IPS-18a (cell line): ENCODE measurements around the gene UNCX.

ENCODE experiments used
- H3K27ac ChIP-seq: one replicate; pipeline ENCODE4 v1.5.1; 2013; ENCODE audit warnings: low read length
- H3K27me3 ChIP-seq: one replicate; pipeline ENCODE4 v1.6.1; 2013; ENCODE audit warnings: mild to moderate bottlenecking, low read length; ENCODE audit not compliant: control insufficient read depth, insufficient read depth
- H3K36me3 ChIP-seq: one replicate; pipeline ENCODE4 v1.6.1; 2013; ENCODE audit warnings: low read depth, low read length; ENCODE audit not compliant: control insufficient read depth
- H3K4me1 ChIP-seq: one replicate; pipeline ENCODE4 v1.6.1; 2013; ENCODE audit warnings: low read depth, low read length; ENCODE audit not compliant: control insufficient read depth
- H3K4me3 ChIP-seq: one replicate; pipeline ENCODE4 v1.5.1; 2013; ENCODE audit warnings: low read length
- H3K9ac ChIP-seq: one replicate; pipeline ENCODE4 v1.6.1; 2013; ENCODE audit warnings: mild to moderate bottlenecking, low read length, moderate library complexity
- H3K9me3 ChIP-seq: one replicate; pipeline ENCODE4 v1.6.1; 2013; ENCODE audit warnings: low read depth, low read length; ENCODE audit not compliant: control insufficient read depth

UNCX gene

DNA sequence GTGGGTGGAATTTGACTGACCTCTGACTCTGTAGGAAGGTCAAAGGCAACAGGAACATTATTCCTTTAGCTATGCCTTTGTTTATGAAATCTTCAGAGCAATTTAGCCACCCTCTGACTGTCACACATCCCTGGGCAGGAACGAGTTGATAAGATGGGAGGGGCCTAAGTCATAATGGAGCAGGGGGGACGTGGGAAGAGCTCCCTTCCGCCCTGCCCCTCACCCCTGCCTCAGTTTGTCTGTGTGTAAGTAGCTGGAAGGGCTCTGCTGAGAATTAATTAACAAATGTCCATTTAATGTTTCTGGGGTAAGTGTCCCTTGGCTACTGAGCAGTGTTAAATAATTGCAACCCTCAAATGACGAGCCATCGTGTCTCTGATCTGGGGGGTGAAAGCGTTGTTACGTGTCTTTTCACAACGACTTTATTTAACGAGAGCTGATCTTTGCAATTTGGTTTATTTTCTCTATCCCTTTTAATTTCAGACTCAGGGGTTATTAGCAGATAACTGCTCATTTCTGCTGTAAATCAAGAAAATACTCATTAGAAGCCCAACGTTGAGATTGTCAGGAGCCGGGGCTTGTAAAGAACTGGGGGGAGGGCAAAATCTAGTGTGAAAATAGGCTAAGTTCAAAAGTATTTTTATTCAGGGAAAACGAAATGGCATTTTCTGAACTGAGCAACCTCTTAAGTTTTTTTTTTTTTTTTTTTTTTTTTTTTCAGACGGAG lies 12.5 kb upstream of the UNCX start:
- no peak overlapping the region for H3K4me3 ChIP-seq
- H3K9me3 ChIP-seq: no peaks in the 10 kb centered on the region
- H3K36me3 ChIP-seq: no peaks in the 10 kb centered on the region
- H3K9ac ChIP-seq: no peak overlapping the region
- peaks cover 76% of the 10 kb centered on the region for H3K27me3 ChIP-seq
- H3K4me1 ChIP-seq: no peaks in the 10 kb centered on the region
- no peak overlapping the region for H3K27ac ChIP-seq

DNA sequence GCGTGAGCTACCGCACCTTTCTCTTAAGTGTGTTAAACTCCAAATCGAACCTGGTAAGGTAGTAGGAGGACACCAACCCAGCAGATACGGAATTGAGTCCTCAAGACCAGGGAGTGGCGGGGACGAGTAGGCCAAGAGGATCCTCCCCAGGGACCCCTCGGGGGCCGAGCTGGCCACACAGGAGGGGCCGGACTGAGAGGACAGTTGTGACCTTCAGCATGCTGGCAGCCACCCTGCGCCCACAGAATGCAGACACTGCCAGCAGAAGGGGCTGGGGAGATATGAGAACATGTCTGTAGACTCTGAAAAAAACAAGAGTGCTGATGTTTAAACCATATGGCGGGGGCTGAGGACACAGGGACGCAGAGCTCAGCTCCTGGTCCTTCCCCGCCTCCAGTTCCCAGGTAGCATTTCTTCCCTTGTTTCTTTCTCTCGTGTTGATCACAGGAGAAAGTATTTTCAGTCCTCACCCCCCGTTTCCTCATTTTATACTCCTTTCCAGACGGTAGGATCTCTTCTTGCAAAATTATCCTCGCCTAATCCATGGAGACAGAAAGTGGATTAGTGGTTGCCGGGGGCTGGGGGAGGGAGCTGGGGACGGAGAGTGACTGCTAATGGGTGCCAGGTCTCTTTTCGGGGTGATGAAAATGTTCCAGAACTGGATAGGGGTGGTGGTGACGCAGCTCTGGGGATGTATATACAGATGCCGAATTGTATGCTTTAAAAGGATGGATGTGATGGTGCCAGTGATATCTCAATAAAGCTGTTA lies 11.5 kb upstream of the UNCX start:
- Histone ChIP-seq H3K27me3 (peaks cover 86% of the 10 kb centered on the region), H3K4me3 (no peak overlapping the region), H3K9ac (no peak overlapping the region), H3K4me1 (peaks cover 6% of the 10 kb centered on the region), H3K27ac (no peak overlapping the region), H3K9me3 (no peaks in the 10 kb centered on the region), H3K36me3 (no peaks in the 10 kb centered on the region)

DNA sequence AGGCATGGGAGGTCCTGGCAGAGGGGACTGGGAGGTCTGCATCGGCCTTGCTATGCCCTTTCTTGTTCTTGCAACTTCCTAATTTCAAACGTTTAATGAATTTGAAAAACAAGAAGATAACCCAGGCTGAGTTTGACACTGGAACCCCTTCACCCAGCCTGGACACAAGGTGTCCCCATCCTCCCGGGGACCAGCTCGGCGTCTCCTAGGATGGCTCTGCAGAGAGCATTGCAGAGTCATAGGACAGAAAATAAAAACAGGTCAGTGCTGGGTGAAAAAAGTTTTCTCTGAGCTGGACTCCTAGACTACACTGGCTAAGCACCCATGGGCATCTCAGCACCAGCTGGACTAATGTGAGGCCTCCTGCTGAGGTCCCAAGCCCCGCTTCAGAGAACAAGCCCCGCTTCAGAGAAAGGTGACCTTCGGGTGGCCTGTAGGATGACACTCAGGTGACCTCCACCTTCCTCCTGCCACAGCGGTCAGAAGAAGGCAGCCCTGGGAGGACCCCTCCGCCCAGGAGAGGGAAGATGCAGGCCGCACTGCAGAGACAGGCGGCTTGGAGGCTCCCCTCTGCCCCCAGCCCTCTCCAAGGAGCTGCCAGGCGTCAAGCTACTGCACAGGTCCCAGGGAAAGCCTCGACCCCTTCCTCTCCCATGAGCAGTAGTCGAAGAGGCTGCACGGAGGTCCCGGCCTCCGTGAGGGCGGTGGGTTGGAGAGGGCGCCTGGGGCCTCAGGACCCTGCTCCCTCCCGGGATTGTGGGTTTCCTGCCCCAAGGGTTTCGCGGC lies 9.3 kb upstream of the UNCX start:
- Histone ChIP-seq H3K36me3 (no peaks in the 10 kb centered on the region), H3K27ac (no peak overlapping the region), H3K4me3 (peak overlapping the region; percentile 43), H3K9ac (no peak overlapping the region), H3K27me3 (peaks cover 100% of the 10 kb centered on the region), H3K9me3 (no peaks in the 10 kb centered on the region), H3K4me1 (peaks cover 20% of the 10 kb centered on the region)

DNA sequence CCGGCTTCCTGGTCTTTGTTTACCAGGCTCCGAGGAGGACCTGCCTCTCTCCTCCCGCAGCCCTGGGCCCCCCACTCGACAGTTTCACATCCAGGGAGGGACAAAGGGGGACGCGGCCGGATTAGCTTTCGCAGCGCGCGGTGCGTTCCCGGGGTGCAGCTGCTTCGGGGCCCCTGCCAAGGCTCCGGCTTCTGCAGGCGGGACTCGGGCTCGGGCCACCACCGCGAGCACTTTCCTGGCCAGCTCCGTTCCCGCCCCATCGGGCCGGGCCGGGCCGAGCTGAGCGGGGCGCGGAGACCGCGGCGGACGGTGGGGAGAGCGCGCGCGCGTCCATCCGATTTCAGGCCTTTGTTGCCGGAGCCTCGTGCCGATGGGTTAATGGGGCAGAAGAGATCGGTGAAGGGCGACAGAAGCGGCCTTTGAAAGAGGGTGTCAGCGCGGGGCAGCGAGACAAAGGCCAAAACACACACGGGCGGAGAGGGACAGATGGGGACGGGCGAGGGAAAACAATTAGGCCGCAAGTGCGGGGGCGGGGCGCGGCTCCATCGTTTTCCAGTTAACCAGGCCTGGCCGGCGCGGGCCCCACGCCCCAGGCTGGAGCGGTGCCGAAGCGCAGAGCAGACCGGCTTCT lies 8.5 kb upstream of the UNCX start:
- Histone ChIP-seq H3K36me3 (no peaks in the 10 kb centered on the region), H3K27ac (no peak overlapping the region), H3K9ac (no peak overlapping the region), H3K27me3 (peaks cover 100% of the 10 kb centered on the region), H3K4me1 (peaks cover 24% of the 10 kb centered on the region), H3K9me3 (no peaks in the 10 kb centered on the region), H3K4me3 (peak overlapping the region; percentile 43)

DNA sequence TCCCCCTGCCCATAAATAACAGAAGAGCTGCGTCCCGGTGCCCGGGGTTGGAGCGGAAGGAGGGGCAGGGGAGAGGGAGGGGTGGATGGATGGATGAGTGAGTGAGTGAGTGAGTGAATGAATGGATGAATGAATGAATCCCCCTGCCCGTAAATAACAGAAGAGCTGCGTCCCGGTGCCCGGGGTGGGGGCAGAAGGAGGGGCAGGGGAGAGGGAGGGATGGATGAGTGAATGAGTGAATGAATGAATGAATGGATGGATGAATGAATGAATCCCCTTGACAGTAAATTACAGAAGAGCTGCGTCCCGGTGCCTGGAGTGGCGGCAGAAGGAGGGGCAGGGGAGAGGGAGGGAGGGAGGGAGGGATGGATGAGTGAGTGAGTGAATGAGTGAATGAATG lies 7.6 kb upstream of the UNCX start:
- no peaks in the 10 kb centered on the region for H3K9me3 ChIP-seq
- no peaks in the 10 kb centered on the region for H3K36me3 ChIP-seq
- no peak overlapping the region for H3K27ac ChIP-seq
- peaks cover 24% of the 10 kb centered on the region for H3K4me1 ChIP-seq
- H3K27me3 ChIP-seq: peaks cover 95% of the 10 kb centered on the region
- H3K9ac ChIP-seq: no peak overlapping the region
- no peak overlapping the region for H3K4me3 ChIP-seq

DNA sequence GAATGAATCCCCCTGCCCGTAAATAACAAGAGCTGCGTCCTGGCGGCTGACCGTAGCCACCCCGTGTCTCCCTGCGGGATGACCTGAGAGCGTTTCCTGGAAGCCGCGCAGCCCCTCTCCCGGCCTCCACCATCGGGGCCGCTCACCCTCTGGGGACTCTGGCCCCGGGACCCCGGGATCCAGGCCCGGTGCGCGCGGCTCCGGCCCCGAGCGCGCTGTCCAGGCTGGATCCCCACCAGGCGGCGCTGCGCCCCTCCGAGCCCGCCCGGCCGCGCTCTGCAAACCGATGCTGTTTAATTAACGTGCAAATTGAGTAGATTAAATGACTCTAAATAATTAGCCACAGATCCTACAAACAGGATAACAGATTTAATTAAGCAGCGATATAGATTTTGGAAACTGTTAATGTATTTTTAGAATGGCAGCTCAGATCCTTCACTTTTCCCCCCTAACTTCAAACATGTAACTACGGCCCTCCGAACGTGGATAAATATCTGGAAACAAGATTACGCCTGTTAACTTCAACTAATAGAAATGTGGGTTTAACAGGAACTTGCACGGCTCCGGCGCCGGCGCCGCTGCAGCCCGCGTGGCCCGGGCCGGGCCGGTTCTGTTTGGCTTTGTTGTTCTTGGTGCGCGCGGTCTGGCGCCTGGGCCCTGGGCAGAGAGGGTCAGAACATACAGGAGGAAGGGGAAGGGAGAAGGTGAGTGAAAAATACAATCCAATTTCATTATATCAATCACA lies 7.1 kb upstream of the UNCX start:
- Histone ChIP-seq H3K4me3 (no peak overlapping the region), H3K27me3 (peaks cover 94% of the 10 kb centered on the region), H3K27ac (no peak overlapping the region), H3K9ac (no peak overlapping the region), H3K36me3 (no peaks in the 10 kb centered on the region), H3K4me1 (peaks cover 26% of the 10 kb centered on the region), H3K9me3 (no peaks in the 10 kb centered on the region)

DNA sequence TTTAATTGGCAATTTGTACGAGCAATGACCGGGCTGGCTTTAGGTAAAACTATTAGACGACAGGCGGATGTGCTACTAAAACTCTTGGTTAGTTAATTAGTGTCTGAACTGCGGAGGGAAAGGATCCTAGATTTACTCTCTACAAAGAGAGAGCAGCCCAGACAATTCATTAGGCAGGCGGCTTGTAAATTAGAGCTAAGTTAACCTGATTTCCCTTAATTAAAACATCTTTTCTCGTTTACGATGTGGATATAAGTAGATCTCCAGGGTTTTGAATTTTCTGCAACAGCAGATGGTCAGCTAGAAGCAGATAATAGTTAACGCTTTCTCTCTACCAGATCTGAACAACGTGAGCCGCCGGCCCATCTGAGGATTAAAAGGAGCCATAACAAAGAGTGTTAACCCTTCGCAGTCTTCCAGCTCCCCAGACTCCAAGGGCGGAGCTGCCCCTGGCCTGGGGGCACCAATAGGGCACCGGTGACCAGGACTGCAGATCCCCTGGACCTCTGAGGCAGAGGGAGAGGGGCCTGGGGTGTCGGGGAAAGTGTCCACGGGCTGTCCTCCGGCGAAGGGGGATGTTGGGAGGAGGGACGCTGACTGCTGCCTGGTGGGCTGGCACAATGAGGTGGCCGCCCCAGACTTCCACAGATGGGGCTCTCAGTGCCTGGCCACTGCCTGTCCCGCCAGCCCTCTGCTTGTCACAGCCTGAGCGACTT lies 6.3 kb upstream of the UNCX start:
- no peak overlapping the region for H3K4me3 ChIP-seq
- H3K9me3 ChIP-seq: no peaks in the 10 kb centered on the region
- no peak overlapping the region for H3K9ac ChIP-seq
- H3K27ac ChIP-seq: no peak overlapping the region
- H3K27me3 ChIP-seq: peaks cover 94% of the 10 kb centered on the region
- no peaks in the 10 kb centered on the region for H3K36me3 ChIP-seq
- H3K4me1 ChIP-seq: peaks cover 30% of the 10 kb centered on the region

DNA sequence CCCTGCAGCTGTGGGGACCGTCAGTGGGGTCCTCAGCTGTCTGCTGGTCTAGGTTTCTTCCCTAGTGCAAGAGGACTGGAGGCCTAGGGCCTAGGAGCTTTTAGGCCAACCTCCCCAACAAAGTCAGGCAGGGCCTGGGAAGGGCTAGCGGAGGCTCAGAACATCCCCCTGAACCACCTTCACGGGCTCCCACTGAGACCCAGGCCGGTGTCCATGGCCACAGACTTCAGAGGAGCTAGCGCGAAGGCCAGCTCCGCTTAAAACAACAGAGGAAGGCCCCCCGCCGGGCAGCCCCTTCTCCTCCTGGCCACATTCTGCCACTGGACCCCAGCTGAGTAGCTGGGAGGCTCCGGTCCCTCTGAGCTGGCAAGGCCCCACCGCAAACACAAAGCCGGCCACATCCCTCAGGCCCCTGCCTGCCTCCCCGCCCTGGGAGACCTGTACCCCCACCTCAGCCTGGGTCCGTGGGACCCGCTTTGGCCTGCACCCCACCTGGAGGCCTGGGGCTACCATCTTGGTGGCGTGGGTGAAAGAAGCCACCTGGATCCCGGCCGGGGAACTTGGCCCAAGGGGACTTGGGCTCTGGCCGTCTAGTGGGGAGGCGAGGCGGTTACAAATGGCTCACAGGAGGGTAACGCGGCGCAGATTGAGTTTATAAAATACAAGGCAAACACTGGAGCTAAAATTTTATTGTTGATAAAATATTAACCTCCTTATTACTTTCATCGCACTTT lies 5.4 kb upstream of the UNCX start:
- Histone ChIP-seq H3K27me3 (peaks cover 94% of the 10 kb centered on the region), H3K27ac (no peak overlapping the region), H3K9me3 (no peaks in the 10 kb centered on the region), H3K9ac (no peak overlapping the region), H3K36me3 (no peaks in the 10 kb centered on the region), H3K4me1 (peaks cover 30% of the 10 kb centered on the region), H3K4me3 (no peak overlapping the region)

DNA sequence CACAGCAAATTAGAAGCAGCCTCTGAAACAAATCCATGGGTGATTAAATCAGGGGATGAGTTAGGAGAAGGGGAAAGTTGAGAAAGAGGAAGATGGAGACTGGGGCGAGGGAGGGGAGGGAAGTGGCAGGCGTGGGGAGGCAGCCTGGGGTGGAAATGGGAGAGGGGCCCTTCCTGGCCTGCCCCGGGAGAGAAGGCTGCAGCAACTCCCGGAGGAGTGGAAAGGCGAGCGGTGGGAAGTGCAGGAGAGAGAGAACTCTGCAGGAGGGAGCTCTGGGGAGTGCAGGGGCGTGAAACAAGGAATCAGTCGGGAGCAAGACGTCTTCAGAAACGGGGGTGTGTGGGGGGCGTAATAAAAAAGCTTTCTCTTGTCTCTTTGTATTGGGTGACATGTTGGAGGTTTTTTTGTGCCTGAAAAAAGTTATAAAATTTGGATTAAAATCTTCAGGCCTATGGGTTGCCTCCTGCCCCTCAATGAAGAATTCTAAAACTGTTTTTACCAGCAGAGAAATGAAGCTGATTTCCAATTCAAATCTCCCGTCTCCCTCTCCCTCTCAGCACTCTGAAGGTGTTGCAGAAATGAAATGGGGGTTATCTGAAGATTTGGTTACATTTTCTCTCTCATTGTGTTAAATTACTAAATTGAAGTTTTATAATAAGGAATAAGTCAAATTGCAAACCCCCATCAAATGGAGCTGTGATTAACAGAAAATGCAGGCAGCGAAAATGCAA lies 4.7 kb upstream of the UNCX start:
- H3K27ac ChIP-seq: no peak overlapping the region
- peaks cover 30% of the 10 kb centered on the region for H3K4me1 ChIP-seq
- H3K27me3 ChIP-seq: peaks cover 94% of the 10 kb centered on the region
- no peaks in the 10 kb centered on the region for H3K36me3 ChIP-seq
- H3K9ac ChIP-seq: no peak overlapping the region
- H3K9me3 ChIP-seq: no peaks in the 10 kb centered on the region
- no peak overlapping the region for H3K4me3 ChIP-seq
